WTC11 (cell line): ENCODE measurements around the gene NRXN2. TPM values are rescaled to one million over a fixed set of nuclear protein-coding genes. Genes with fewer than 3 reads are reported as not detected.

Experiments used
- AR ChIP-seq: fragments of 250-450 bp; sonication (Bioruptor Pico); IDR thresholded peaks from 2 replicates; pipeline ENCODE4 v1.9.0; 2021; ENCODE audit warnings: mild to moderate bottlenecking
- CREM ChIP-seq: sonication (generic); formaldehyde crosslinking; IDR thresholded peaks from 2 replicates; pipeline ENCODE4 v1.8.1; 2022; ENCODE audit warnings: mild to moderate bottlenecking, missing genetic modification reagents, moderate library complexity
- ELF4 ChIP-seq: sonication (generic); formaldehyde crosslinking; IDR thresholded peaks from 2 replicates; pipeline ENCODE4 v1.8.1; 2022; ENCODE audit warnings: low read depth, mild to moderate bottlenecking, moderate library complexity, missing genetic modification reagents
- FOXP1 ChIP-seq: sonication (generic); formaldehyde crosslinking; IDR thresholded peaks from 2 replicates; pipeline ENCODE4 v1.8.0; 2022; ENCODE audit warnings: missing genetic modification reagents, mild to moderate bottlenecking, moderate library complexity, borderline replicate concordance
- HMGXB4 ChIP-seq: sonication (generic); formaldehyde crosslinking; IDR thresholded peaks from 2 replicates; pipeline ENCODE4 v1.8.1; 2023; ENCODE audit warnings: mild to moderate bottlenecking, moderate library complexity, missing genetic modification reagents
- IRF2 ChIP-seq: sonication (generic); formaldehyde crosslinking; IDR thresholded peaks from 2 replicates; pipeline ENCODE4 v1.8.0; 2022; ENCODE audit warnings: low read depth, missing genetic modification reagents, borderline replicate concordance
- MXD4 ChIP-seq: fragments of 250-450 bp; sonication (Bioruptor Pico); IDR thresholded peaks from 2 replicates; pipeline ENCODE4 v1.8.0; 2021; ENCODE audit warnings: mild to moderate bottlenecking, moderate library complexity, borderline replicate concordance
- MYBL2 ChIP-seq: sonication (generic); formaldehyde crosslinking; IDR thresholded peaks from 2 replicates; pipeline ENCODE4 v1.8.1; 2023; ENCODE audit warnings: mild to moderate bottlenecking, moderate library complexity, missing genetic modification reagents
- NFYB ChIP-seq: sonication (generic); formaldehyde crosslinking; conservative IDR thresholded peaks from 2 replicates; pipeline ENCODE4 v1.8.0; 2022; ENCODE audit warnings: low read depth, missing genetic modification reagents
- NR2C2 ChIP-seq: sonication (generic); formaldehyde crosslinking; IDR thresholded peaks from 2 replicates; pipeline ENCODE4 v1.8.0; 2022; ENCODE audit warnings: mild to moderate bottlenecking, missing genetic modification reagents
- RELA ChIP-seq: sonication (generic); formaldehyde crosslinking; IDR thresholded peaks from 2 replicates; pipeline ENCODE4 v1.8.1; 2022; ENCODE audit warnings: missing genetic modification reagents, mild to moderate bottlenecking, borderline replicate concordance
- SP1 ChIP-seq: sonication (generic); formaldehyde crosslinking; conservative IDR thresholded peaks from 2 replicates; pipeline ENCODE4 v1.8.1; 2022; ENCODE audit warnings: missing genetic modification reagents
- TEAD4 ChIP-seq: sonication (generic); formaldehyde crosslinking; IDR thresholded peaks from 2 replicates; pipeline ENCODE4 v1.8.0; 2022; ENCODE audit warnings: mild to moderate bottlenecking, missing genetic modification reagents
- USF1 ChIP-seq: sonication (generic); formaldehyde crosslinking; IDR thresholded peaks from 2 replicates; pipeline ENCODE4 v1.8.0; 2022; ENCODE audit warnings: mild to moderate bottlenecking, missing genetic modification reagents
- ZNF138 ChIP-seq: sonication (generic); formaldehyde crosslinking; conservative IDR thresholded peaks from 2 replicates; pipeline ENCODE4 v1.8.1; 2022; ENCODE audit warnings: mild to moderate bottlenecking, moderate library complexity, missing genetic modification reagents
- ZNF416 ChIP-seq: fragments of 250-450 bp; sonication (Bioruptor Pico); IDR thresholded peaks from 2 replicates; pipeline ENCODE4 v1.9.0; 2021; ENCODE audit warnings: mild to moderate bottlenecking, inconsistent platforms
- ZNF423 ChIP-seq: fragments of 250-450 bp; sonication (Bioruptor Pico); IDR thresholded peaks from 2 replicates; pipeline ENCODE4 v2.1.2; 2022; ENCODE audit warnings: mild to moderate bottlenecking, moderate library complexity
- ZNF425 ChIP-seq: fragments of 250-450 bp; sonication (Bioruptor Pico); conservative IDR thresholded peaks from 2 replicates; pipeline ENCODE4 v1.9.0; 2021; ENCODE audit warnings: mild to moderate bottlenecking
- ZNF532 ChIP-seq: fragments of 250-450 bp; sonication (Bioruptor Pico); IDR thresholded peaks from 2 replicates; pipeline ENCODE4 v1.9.0; 2021; ENCODE audit warnings: mild to moderate bottlenecking, borderline replicate concordance
- ZNF671 ChIP-seq: fragments of 250-450 bp; sonication (Bioruptor Pico); IDR thresholded peaks from 2 replicates; pipeline ENCODE4 v1.8.0; 2021; ENCODE audit warnings: mild to moderate bottlenecking
- total RNA-seq: library from RNA; stranded (reverse); gene quantifications from 3 replicates; pipeline ENCODE4 v1.2.3, GENCODE V29; 2021
- TF ChIP-seq, protein P1 (sequence below): fragments of 250-450 bp; sonication (Bioruptor Pico); IDR thresholded peaks from 2 replicates; pipeline ENCODE4 v2.1.2; 2022; ENCODE audit warnings: mild to moderate bottlenecking, moderate library complexity
- TF ChIP-seq, protein P2 (sequence below): sonication (generic); formaldehyde crosslinking; IDR thresholded peaks from 2 replicates; pipeline ENCODE4 v1.8.1; 2023; ENCODE audit warnings: mild to moderate bottlenecking, missing genetic modification reagents, moderate library complexity
- TF ChIP-seq, protein P3 (sequence below): sonication (generic); formaldehyde crosslinking; IDR thresholded peaks from 2 replicates; pipeline ENCODE4 v1.8.1; 2022; ENCODE audit warnings: low read depth, missing genetic modification reagents, borderline replicate concordance

Gene NRXN2
- total RNA-seq, 1 experiment from 2014 or later = 8.6 TPM

- peak; percentile 85 for TF ChIP-seq HMGXB4 (CRISPR knock-in tag)
- TF ChIP-seq, protein P1, sequence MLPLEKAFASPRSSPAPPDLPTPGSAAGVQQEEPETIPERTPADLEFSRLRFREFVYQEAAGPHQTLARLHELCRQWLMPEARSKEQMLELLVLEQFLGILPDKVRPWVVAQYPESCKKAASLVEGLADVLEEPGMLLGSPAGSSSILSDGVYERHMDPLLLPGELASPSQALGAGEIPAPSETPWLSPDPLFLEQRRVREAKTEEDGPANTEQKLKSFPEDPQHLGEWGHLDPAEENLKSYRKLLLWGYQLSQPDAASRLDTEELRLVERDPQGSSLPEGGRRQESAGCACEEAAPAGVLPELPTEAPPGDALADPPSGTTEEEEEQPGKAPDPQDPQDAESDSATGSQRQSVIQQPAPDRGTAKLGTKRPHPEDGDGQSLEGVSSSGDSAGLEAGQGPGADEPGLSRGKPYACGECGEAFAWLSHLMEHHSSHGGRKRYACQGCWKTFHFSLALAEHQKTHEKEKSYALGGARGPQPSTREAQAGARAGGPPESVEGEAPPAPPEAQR = no peak
- TF ChIP-seq NR2C2 (CRISPR knock-in tag) = no peak
- TF ChIP-seq ZNF416 (CRISPR knock-in tag) = no peak
- no peak for TF ChIP-seq CREM (CRISPR knock-in tag)
- TF ChIP-seq FOXP1 = no peak
- no peak for TF ChIP-seq ZNF532 (CRISPR knock-in tag)
- peak; percentile 93 for TF ChIP-seq ZNF423 (CRISPR knock-in tag)
- TF ChIP-seq IRF2 (CRISPR knock-in tag) = no peak; the same call in 1 of the 2 replicates
- TF ChIP-seq ZNF138 = no peak
- no peak; the same call in 1 of the 2 replicates for TF ChIP-seq RELA (CRISPR knock-in tag)
- no peak for TF ChIP-seq ZNF425 (CRISPR knock-in tag)
- TF ChIP-seq SP1 (CRISPR knock-in tag) = peak; percentile 51
- no peak for TF ChIP-seq AR (CRISPR knock-in tag)
- no peak for TF ChIP-seq MYBL2 (CRISPR knock-in tag)
- TF ChIP-seq MXD4 (CRISPR knock-in tag) = no peak
- TF ChIP-seq TEAD4 = no peak
- TF ChIP-seq, protein P2, sequence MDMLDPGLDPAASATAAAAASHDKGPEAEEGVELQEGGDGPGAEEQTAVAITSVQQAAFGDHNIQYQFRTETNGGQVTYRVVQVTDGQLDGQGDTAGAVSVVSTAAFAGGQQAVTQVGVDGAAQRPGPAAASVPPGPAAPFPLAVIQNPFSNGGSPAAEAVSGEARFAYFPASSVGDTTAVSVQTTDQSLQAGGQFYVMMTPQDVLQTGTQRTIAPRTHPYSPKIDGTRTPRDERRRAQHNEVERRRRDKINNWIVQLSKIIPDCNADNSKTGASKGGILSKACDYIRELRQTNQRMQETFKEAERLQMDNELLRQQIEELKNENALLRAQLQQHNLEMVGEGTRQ (CRISPR knock-in tag) = no peak
- no peak for TF ChIP-seq ZNF671 (CRISPR knock-in tag)
- TF ChIP-seq NFYB (CRISPR knock-in tag) = no peak
- TF ChIP-seq ELF4 (CRISPR knock-in tag) = no peak
- no peak; the same call in 1 of the 2 replicates for TF ChIP-seq USF1
- TF ChIP-seq, protein P3, sequence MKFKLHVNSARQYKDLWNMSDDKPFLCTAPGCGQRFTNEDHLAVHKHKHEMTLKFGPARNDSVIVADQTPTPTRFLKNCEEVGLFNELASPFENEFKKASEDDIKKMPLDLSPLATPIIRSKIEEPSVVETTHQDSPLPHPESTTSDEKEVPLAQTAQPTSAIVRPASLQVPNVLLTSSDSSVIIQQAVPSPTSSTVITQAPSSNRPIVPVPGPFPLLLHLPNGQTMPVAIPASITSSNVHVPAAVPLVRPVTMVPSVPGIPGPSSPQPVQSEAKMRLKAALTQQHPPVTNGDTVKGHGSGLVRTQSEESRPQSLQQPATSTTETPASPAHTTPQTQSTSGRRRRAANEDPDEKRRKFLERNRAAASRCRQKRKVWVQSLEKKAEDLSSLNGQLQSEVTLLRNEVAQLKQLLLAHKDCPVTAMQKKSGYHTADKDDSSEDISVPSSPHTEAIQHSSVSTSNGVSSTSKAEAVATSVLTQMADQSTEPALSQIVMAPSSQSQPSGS (CRISPR knock-in tag) = no peak
Observed at GRCh38 chr11:64742889-64743590, 20.0 kb upstream of the NRXN2 start (continued).
